OCI-LY7 (cell line): ENCODE measurements around the gene OSBP2.

Source experiments
- CTCF ChIP-seq: fragments of 200-600 bp; sonication (generic); conservative IDR thresholded peaks from 2 replicates; pipeline ENCODE4 v1.5.1; 2014; ENCODE audit warnings: mild to moderate bottlenecking, antibody characterized with exemption, low read length, moderate library complexity, mixed read lengths
- EZH2phosphoT487 ChIP-seq: fragments of 200-600 bp; sonication (generic); IDR thresholded peaks from 2 replicates; pipeline ENCODE4 v1.6.1; 2018; ENCODE audit warnings: low read depth, borderline replicate concordance, mild to moderate bottlenecking, mixed run types, antibody characterized with exemption, low read length, moderate library complexity, mixed read lengths

GRCh38 chr22:30781271-30781875, 86.7 kb downstream of the OSBP2 start:
- TF ChIP-seq CTCF (no peak), EZH2phosphoT487 (no peak)
